Stimulated activated CD8-positive, alpha-beta memory T cell treated with anti-CD3 and anti-CD28 coated beads, Interleukin-4, amount 100 ng/mL, for 24 hours (primary cell): ENCODE data around the gene BMP7.
"Not testable (repeated sequence)": the region's sequence is repeated elsewhere in the genome, so short reads cannot be mapped to it uniquely, and the experiment has no call there.

ENCODE experiments used
- DNase-seq: peaks from one replicate; pipeline ENCODE4 v3.0.0-alpha.2; 2020; ENCODE audit warnings: low read depth

BMP7 gene

DNA sequence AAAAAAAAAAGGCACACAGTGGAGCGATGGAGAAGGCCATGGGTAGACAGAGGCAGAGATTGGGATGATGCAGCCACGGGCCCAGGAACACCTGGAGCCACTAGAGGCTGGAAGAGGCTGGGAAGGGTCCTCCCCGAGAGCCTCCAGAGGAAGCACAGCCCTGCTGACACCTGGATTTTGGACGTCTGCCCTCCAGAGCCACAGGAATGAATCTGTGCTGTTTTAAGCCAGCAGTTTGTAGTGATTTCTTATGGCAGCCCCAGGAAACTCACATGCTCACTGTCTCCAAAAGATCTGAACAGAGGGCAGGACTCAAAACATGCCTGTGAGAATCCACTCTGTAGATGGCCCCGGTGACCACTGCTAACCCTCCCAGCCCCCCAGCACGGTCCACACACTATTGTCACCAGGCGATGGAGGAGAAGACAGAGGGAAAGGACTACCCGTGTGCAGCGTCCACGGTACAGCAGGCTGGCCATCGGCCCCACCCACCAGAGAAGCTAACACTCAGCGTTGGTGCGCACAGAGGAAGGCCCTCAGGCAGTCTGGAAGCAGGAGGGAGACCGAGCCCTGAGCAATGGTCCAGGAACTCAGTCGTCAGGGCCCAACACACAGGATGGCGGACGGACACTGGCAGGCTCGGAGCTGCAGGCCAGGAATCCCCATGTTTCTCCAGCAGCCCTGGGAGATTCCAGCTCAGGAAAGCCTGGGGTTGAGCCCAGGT, 99.7 kb downstream of the BMP7 start:
- no peak for DNase-seq

DNA sequence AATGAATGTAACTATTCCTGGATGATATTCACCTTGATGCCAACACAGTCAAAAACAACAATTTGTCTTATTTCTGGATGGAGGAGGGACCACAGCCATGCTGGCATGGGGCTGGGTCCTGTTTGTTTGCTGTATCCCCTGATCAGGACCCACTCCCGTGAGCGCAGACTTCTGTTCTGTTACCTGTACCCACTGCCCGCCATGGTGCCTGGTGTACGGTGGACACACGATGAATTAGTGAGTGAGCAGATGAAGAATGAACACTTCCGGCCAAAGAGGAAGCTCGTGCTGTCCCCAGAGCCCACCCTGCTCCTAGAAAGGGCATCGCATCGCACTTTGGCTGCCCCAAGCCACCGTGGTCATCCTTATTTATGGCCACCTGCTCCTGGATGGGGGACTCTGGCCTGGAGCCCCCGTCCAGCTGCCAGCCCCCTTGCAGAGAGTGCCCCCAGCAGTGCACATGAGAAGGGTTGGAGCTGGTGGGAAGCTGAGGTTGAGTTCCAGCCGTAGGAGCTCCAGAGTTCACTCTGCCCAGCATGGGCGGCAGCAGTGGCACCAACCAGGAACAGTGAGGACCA, 100.9 kb downstream of the BMP7 start:
- DNase-seq = no peak

DNA sequence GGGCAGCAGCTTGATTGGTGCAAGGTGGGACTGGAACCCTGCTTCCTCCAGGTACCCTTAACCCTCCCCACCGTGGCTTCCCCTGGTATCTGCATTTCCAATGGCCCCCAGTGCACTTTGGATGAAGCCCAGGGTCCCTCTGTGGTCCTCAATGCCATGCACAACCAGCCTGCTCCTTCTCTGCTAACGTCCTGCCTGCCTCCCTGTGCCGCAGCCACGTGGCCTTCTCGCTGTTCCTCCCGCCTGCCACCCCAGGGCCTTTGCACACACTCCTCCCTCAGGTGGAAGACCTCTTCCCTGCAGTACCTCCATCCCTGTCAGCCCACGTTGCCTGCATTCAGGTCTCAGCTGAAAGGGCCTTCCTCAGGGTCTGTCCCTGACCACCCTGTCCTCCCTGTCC, 101.6 kb downstream of the BMP7 start:
- DNase-seq = no peak

DNA sequence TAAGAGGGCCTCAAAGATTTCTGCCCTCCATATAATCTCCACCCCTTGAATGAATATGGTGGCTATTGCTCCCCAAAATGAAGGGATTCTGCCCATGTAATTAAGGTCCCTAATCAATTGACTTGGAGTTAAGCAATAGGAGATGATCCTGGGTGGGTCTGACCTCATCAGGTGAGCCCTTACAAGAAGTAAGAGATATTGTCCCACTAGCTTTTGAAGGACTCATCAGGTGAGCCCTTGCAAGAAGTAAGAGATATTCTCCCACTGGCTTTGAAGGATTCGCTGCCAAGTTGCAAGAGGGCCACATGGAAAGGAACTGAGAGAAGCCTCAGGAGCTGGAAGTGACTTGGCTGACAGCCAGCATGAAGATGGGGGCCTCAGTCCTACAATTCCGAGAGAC, 103.4 kb downstream of the BMP7 start:
- DNase-seq = no peak

DNA sequence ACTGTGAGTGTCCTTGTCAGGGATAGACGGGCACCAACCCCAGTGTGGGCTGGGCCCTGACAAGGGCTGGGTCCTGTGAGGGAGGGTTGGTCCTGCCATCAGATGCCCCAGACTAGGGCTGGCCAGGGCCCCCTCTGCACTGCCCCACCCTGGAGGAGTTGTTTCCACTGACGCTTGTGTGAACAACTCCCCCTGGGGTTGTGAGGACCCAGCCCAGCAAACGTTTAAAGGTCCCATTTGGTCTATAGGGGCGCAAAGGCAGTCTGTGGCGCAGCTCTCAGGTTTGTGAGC, 104.1 kb downstream of the BMP7 start:
- no peak for DNase-seq

DNA sequence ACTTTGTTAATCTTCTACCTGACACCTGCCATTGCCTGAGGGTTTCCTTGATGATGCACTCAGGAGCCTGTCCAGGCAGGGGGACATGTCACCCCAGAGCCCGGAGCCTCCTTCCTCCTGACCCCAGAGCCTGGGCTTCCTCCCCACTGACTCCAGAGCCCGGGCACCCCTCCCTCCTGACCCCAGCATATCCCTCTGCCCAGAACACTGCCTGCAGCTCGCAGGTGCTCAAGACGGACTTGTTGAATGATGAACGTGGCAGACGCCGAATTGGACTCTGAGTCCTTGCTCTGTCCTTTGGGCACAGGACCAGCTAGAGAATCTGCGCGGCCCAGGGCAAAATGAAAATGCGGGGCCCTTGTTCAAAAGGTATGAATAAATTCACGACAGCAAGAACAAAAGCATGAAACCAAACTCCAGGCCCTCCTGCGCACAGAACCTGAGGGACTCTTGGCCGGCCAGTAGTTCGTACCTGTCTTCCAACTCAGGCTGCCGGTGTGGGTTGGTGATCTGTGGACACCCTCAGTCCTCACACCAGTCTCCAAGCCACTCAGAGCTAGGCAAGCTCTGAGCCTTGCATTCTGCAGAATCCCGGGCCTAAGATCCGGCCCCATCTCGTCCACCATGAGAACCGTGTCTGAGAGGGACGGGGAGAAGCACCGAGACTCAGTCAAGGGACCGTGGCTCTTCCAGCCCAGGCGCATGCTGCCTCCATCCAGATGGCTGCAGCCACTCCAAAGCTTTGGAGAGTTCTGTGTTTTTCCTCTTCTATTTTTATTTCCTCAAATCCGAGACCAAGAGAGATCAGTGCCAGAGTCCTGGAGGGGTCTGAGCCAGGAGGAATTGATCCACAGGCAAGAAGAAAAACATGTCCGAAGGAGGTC, 104.7 kb downstream of the BMP7 start:
- no peak for DNase-seq

DNA sequence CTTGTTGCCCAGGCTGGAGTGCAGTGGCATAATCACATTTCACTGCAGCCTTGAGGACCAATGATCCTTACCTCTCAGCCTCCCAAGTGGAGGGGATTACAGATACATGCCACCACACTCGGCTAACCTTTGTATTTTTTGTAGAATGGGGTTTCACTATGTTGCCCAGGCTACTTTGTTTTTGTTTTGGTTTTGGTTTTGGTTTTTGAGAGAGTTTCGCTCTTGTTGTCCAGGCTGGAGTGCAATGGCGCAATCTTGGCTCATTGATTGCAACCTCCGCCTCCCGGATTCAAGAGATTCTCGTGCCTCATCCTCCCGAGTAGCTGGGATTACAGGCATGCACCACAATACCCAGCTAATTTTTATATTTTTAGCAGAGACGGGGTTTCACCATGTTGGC, 105.5 kb downstream of the BMP7 start:
- DNase-seq = no peak

DNA sequence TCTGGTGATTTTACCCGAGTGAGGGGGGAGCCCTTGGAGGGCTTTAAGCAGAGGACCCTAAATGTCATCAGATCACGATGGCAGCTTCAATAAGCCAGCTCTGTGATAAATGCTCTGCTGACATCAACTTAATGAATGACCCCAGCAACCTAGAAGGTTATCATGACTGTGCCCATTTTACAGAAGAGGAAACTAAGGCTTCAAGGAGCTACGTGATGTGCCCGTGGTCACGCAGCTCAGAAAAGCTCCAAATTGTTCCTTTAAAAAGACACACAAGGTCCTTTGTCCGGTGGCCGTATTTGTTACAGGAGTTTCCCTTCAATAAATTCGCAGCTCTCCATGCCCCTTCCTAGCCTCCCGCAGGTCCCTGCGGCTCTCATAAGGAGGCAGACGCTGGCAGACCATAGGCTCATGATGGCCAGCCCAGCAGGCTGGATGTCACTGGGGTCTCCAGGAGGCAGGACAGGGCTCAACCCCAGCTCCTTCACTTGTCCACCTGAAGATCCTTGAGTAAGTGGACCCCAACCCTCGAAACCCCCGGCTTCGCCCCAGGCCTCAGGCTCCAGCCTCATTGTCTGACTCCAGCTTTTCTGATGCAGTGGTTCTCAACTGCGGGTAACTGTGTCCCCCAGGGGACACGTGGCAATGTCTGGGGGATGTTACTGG, 106.4 kb downstream of the BMP7 start:
- DNase-seq = no peak

DNA sequence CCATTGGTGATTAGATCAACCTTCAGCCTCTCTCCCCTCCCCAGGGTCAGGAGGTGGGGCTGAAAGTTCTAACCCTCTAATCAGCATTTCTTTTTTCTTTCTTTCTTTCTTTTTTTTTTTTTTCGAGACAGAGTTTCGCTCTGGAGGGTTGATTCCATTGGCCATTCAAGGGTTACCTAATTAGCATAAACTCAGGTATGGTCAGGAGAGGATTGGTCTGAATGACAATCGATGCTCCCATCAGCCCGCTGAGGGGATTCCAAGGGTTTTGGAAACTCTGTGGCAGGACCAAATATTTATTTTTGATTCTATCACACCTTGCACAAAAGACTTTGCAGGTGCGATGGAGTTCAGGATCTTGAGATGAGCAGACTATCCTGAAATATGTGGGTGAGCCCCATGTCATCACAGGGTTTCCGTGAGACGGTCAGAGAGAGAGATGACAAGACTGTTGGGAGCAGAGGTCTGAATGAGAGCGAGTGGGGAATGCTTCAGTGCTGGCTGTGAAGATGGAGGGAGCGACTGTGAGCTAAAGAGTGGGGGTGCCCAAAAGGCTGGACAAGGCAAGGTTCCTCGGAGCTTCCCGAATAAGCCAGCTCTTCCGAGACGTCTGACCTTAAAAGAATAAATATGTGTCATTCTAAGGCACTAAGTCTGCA, 107.1 kb downstream of the BMP7 start:
- no peak for DNase-seq

DNA sequence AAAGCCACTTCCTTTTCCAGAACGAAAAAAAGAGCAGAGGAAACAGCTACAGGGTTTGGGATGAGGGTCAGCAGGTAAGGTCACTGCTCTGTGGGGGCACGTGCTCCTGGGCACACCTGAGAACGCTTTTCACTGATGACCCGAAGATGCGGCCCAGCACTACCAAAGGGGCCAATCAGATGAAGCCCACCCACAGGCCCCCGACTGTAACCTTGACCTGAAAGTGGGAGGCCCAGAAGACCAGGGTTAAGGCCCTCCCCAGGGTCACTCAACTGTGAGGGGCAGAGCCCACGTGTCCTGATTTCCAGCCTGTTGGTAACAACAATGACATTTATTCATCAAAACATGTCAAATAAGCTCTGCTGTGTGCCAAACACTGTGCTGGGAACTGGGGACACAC, 108.0 kb downstream of the BMP7 start:
- no peak for DNase-seq

DNA sequence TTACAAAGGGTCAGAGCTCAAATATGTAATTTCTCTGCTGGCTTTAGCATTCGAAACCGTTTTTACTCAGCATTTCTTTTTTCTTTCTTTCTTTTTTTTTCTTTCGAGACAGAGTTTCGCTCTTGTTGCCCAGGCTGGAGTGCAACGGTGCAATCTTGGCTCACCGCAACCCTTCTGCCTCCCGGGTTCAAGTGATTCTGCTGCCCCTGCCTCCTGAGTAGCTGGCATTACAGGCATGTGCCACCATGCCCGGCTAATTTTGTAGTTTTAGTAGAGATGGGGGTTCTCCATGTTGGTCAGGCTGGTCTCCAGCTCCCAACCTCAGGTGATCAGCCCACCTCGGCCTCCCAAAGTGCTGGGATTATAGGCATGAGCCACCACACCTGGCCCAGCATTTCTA, 108.7 kb downstream of the BMP7 start:
- not testable (repeated sequence) for DNase-seq

DNA sequence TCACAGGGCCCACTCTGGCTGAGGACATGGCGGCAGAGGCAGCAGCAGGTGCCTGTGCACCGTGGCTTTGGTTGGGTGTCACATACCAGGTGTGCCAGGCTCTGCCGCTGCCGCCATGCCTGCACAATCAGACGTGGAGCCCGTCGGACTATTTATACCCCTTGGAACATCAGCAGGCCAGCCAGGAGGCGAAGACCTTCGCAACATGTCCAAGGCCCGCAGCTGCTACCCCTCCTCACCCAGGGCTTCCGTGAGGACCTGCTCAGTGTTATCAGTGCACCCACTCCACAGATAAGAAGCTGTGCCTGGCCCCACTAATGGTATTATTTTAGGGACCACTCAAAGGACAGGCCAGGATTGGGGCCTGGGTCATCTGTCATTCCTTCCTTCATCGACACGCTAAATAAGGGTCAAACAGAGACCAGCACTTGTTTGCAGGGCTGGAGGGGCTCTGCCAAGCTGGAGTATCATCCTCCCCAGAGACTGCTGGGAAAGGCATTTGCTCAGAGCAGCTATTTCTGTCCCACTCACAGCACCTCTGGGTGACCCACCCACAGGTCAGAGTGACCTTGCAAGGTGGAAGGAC, 109.2 kb downstream of the BMP7 start:
- no peak for DNase-seq

DNA sequence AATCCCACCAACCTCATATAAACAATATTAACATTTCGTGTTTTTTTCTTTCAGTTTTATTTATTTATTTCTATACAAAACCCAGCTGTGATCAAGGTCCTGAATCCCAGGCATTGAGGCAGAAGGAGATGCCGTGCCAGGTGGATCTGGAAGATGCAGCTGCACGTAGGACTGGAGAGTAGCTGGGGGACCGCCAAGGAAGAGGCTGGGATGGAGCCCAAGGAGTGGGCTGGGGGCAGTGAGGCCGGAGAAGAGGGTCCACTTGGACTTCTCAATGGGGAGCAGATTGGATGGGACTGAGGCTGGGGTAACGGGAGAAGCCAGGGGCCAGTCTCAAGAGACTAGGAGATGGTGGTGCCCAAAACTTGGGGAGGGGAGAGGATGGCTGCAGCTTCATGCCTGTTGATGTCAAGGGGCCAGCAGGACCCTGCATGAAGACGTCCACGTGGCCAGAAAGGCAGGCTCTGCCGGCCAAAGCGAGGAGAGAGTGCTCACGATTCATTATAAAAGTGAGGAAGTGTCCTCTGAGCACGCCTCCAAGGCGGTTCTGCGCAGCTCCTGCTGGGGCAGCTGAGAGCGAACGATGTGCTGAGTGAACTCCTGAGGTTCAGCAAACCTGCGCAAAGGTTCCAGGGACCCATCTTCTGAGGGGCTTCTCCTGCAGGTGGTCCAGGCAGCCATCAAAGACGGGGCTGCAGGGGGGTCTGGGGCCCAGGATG, 110.3 kb downstream of the BMP7 start:
- no peak for DNase-seq

DNA sequence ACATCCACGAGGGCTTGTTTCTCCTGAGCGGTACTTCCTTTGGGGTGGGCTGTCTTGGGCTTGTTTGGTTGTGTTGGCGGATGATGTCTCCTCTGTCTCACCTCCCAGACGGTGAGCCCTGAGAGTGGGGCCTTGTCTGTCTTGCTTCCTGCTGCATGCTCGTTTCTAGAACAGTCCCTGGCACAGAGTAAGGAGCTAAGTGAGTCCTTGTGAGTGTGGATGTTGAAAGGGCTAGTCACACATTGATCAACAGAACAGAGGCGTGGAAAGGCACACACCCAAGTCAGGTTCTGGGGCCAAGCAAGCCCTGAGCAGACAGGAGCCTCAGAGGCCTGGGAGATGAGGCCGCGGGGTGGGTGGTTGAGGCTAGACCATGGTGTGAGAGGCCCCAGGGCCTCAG, 111.0 kb downstream of the BMP7 start:
- no peak for DNase-seq

DNA sequence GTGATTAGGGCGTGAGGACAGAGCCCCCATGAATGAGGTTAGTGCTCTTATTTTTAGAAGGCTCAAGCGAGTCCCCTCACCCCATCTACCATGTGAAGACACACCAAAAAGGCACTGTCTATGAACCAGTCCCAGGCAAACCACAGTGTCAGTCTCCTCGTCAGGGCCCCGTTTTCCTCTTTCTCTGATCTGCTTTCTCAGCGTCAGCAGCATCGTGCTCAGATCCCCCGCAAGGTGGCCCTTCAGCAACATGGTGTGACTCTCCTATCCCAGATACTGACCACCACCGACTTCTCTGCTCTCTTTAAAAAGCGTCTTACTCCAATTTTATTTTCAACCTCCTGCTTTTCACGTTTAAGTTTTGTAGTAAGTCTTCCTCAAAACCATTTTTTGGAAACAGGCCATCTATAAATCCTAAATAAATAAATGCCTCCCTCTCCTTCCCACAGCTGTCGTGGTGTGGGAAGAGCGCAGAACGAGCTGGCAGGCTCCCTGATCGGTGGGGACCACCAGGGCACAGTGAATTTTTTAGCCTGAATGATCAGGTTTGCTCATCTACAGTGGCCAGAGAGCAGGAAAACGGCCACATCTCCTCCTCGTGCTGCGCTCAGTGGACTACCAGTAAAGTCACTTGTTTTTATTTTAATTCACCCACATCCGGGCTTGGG, 113.1 kb downstream of the BMP7 start:
- DNase-seq = no peak

DNA sequence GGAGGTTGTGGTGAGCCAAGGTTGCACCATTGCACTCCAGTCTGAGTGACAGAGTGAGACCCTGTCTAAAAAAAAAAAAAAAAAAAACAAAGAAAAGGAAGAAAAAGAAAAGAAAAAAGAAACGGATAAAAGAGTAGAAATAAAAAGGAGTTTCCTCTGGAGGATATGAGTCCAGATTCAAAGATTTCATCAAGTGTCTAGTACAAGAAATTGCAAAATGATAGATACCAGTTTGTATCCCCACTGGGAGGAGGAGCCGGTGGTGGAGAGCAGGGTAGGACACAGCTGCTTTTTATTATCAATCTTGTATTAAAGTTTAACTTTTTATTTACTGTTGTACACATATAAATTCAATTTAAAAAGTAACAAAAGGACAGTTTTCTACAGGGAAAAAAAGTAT, 113.9 kb downstream of the BMP7 start:
- DNase-seq = no peak

DNA sequence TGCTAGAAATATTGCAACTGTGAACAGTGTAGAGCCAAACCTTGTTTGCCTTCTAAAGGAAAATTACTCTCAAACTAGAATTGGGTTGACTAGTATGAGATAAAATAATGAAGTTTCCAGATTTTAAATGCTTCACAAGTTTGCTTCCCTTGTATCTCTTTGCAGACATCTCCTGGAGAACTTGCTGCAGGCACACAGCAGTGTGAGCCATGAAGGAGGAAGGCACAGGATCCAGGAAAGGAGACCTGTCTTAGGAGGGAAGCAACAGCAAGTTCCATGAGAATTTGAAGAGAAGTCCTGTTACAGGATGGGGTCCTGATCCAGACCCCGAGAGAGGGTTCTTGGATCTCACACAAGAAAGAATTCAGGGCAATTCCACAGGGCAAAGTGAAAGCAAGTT, 115.9 kb downstream of the BMP7 start:
- no peak for DNase-seq

DNA sequence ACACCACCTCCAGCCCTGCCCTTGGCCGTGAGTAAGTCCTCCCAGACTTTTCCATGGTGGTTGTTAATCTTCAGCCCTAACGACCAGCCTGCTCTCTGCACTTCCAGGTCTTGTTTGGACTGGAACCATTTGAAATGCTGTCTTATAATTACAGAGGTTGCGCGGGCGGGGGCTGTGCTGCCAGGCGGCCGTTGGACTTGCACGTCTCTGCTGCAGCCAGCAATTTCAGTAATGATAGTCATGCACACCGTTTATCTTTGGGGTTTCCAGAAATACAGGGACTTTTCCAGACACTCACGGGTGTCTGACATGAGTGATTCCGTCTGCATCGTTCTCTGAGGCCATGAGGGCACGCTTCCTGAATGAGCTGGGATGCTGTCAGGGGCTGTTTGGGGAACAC, 118.2 kb downstream of the BMP7 start:
- no peak for DNase-seq

DNA sequence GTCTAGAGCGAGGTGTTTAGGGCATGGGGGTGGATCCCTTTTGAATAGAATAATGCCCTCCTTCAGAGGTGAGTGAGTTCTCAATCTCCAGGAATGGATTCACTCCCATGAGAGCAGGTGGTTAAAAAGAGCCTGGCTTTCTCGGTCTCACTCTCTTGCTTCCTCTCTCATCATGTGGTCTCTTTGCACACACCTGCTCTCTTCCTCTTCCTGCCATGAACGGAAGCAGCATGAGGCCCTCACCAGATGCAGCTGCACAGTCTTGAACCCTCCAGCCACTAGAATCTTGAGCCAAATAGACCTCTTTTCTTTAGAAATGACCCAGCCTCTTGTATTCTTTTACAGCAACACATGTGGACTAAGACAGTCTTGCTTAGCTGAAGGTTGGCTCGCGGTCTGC, 119.3 kb downstream of the BMP7 start:
- no peak for DNase-seq

DNA sequence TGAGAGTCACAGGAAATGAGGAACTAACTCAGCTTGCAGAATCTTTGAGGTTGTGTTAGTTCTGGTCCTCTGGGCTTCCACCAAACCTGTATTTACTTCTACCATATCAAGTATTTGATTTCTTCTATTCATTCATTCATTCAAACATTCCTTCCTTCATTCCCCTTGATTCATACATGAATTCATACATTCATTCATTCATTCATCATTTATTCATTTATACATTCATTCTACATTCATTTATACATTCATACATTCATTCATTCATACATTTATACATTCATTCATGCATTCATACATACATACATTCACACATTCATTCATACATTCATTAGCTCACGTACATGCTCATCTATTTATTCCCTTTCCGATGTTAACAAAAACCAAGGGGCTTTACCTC, 120.3 kb downstream of the BMP7 start:
- no peak for DNase-seq
